Measurements from ENCODE around the gene OPTN.
"Not testable (repeated sequence)": the region's sequence is repeated elsewhere in the genome, so short reads cannot be mapped to it uniquely, and the experiment has no call there.

Gene OPTN

GRCh38 chr10:13099666-13100348, at the start of gene OPTN:
TSS of gene OPTN (plus strand) at chr10:13100163. CDS start at chr10:13109123, 8,960 bp downstream.
- TF ChIP-seq CTCF (IDR thresholded peaks at IDR 0.05; ENCODE audit: low read depth, low read length, missing control alignments), result peak; percentile 73
- peak within 1 kb of the TSS; percentile 69 for H3K4me3 ChIP-seq (replicated peaks; ENCODE audit: low read depth, low read length)
- peak; percentile 22 for DNase-seq (ENCODE audit: extremely low read depth, low read depth)

GRCh38 chr10:13051126-13051694, 48.8 kb upstream of the OPTN start:
- no peak for DNase-seq (ENCODE audit: extremely low read depth, low read depth)
- no peak overlapping the region for H3K4me3 ChIP-seq (replicated peaks; ENCODE audit: low read depth, low read length)
- TF ChIP-seq CTCF (IDR thresholded peaks at IDR 0.05; ENCODE audit: low read depth, low read length, missing control alignments), result no peak

GRCh38 chr10:13053208-13053607, 46.8 kb upstream of the OPTN start:
- H3K4me3 ChIP-seq (replicated peaks; ENCODE audit: low read depth, low read length); DNase-seq (ENCODE audit: extremely low read depth, low read depth): not testable (repeated sequence)

- no peak for DNase-seq (ENCODE audit: extremely low read depth, low read depth)
- TF ChIP-seq CTCF (IDR thresholded peaks at IDR 0.05; ENCODE audit: low read depth, low read length, missing control alignments), result no peak
- no peak overlapping the region for H3K4me3 ChIP-seq (replicated peaks; ENCODE audit: low read depth, low read length)
These were observed 46.0 kb upstream of the OPTN start for GRCh38 chr10:13053794-13054462.

GRCh38 chr10:13054844-13055243, 45.1 kb upstream of the OPTN start:
- no peak for DNase-seq (ENCODE audit: extremely low read depth, low read depth)
- H3K4me3 ChIP-seq (replicated peaks; ENCODE audit: low read depth, low read length), result no peak overlapping the region
- no peak for TF ChIP-seq CTCF (IDR thresholded peaks at IDR 0.05; ENCODE audit: low read depth, low read length, missing control alignments)

GRCh38 chr10:13056456-13057077, 43.4 kb upstream of the OPTN start:
- H3K4me3 ChIP-seq (replicated peaks; ENCODE audit: low read depth, low read length), result no peak overlapping the region
- no peak for DNase-seq (ENCODE audit: extremely low read depth, low read depth)
- TF ChIP-seq CTCF (IDR thresholded peaks at IDR 0.05; ENCODE audit: low read depth, low read length, missing control alignments), result peak; percentile 44

GRCh38 chr10:13062803-13063202, 37.2 kb upstream of the OPTN start:
- TF ChIP-seq CTCF (IDR thresholded peaks at IDR 0.05; ENCODE audit: low read depth, low read length, missing control alignments), result no peak
- DNase-seq (ENCODE audit: extremely low read depth, low read depth), result no peak
- H3K4me3 ChIP-seq (replicated peaks; ENCODE audit: low read depth, low read length), result no peak overlapping the region
